SIG-M5 treated with dmso at 0.1 percent for 504 hours (cell line): ENCODE measurements around the gene ADCYAP1R1.

ENCODE experiments used
- DNase-seq: peaks from one replicate; lab custom pipeline; 2025; ENCODE audit not compliant: unreplicated experiment; lab: John Stamatoyannopoulos, UW

ADCYAP1R1 gene

GRCh38 chr7:31051598-31052486, at the start of gene ADCYAP1R1:
Gene ADCYAP1R1 (plus strand): TSS chr7:31052308. CDS start chr7:31063265, 10,957 bp downstream.
- DNase-seq: no peak

DNA sequence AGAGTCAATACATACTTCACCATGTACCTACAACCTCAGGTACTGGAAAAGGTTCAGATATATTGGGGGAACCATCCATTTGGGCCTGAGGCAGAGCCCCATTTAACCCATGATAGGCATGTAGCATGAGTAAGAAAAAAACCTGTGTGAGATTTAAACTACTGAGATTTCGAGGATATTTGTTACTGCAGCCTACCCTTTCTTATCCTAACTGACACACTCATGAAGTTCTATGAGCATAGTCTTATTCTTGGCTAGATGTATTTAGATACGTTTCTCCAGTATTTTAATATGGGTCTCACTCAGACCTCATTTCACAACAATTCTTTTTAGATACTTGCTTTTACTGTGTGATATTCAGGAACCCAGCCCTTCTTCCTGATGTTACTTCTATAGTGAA, 49.0 kb upstream of the ADCYAP1R1 start:
- DNase-seq: no peak

DNA sequence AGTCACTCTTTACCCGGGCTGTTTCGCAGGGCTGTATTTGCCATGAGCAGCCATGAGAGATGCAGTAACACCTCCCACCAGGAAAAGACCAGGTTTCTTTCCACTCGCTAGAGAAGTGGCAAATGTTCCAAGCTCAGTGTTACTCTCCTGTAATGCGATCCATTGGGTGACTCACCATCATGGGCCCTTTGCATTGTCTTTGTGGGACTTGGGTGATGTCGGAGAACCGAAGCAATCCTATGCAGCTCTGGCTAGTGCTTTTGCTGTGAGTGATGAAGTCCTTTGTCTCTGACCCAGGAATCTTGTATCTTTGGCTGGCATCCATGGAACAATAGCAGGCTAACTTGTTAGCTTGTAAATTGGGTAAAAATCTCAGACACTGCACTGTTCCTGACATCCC, 48.4 kb upstream of the ADCYAP1R1 start:
- DNase-seq: no peak

- DNase-seq: no peak
Measured at GRCh38 chr7:31004393-31004792, 47.7 kb upstream of the ADCYAP1R1 start.

GRCh38 chr7:31006857-31007256, 45.3 kb upstream of the ADCYAP1R1 start:
- no peak for DNase-seq

DNA sequence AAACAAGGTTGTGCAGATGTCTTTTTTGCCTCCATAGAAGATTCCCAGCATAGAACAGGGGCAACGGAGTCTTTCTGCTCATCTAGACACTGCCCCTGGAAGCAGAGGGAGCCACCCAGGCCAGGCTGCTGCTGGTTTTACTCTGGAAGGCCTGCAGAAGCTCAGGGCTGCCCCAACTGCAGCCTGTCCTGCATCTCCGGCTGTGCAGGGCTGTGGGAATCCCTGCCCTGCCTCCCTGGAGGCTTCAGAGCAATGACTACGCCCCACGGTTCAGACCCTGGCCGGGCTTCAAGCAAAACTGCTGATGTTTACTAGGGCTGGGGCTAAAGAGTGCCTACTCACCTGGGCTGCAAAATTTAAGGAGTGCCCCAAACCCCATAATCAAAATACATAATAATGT, 44.5 kb upstream of the ADCYAP1R1 start:
- no peak for DNase-seq

DNA sequence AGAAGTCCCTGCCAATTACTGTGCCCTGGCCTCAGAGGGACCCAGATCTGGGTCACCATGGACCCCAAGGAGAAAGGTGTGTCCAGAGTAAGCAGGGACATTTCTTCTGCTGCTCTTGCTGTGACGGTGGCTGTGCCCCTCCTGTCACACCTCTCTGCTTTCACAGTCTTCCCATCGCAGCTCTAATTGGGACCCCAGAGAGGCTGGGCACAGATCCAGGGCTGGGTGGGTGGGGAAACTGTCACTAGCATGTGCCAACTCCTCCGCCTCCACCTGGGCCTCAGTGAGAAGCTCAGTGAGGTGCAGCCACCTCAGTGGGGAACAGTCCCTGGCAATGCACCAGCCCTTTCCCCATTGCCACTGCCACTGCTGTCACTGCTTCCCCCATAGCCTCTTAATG, 37.3 kb upstream of the ADCYAP1R1 start:
- no peak for DNase-seq

DNA sequence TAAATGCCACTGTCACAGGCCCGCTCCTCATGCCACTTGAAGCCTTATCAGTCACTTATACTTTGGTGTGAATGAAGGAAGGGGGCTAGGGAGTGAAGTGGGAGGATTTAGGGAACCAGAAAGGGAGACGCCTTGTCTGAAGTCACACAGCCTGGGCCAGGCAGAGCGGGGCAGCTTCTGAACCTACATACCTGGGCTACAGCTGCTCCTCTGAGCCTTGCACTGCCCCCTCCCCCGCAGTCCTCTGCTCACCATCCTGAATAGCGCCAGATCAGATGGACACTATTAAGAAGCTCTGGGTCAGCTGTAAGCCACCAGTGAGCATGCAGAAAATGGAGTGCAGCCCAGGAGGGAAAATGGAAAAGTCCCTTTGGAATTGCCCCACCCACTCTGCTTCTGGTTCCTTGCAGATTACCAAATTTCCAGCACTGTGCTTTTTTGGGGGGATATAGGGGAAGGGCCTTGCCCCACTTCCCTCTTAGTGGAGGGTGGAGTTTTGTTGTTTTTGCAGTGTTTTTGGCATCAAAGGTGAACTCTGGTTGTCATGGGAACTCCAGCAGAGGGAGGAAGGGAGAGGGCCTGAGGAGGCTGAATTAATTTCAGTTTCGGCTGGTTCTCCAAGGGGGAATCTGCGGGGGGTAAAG, 35.0 kb upstream of the ADCYAP1R1 start:
- DNase-seq: no peak

GRCh38 chr7:31017721-31018120, 34.4 kb upstream of the ADCYAP1R1 start:
- DNase-seq: no peak

DNA sequence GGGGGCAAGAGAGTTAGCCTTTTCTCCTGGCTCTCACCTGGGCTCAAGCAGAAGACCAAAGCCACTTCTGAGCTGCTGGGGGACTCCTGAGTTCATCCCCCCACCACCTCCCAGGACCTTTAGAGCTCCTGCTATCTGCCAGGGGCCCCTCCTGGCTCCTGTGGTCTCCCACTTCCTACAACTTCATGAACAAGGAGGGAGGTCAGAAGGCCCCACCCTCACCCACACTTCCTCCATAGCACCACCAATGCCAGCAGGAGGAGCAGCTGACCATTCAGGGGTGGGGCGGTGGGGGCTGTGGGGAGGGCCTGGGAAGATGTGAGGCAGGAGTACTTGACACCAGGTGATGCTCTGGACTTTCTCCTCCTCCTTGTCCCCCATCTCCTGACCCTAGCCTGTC, 32.6 kb upstream of the ADCYAP1R1 start:
- DNase-seq: no peak

DNA sequence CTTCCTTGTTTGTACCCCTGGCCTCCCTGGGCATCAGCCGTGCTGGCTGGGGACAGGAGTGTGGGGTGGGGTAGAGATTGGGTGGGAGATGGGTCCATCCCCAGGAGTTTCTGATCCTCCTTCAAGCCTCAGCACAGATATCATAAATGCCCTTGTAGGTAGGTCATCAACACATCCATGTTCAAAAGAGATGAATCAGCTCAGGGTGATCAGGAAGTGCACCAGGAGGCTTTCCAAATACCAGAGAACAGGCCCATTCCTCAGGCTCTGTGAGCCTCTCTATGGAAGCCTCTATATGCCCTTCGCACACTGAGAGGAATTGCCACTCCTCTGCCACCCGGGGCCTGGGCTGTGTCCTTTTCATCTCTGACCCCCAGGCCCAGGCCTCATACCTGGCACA, 31.9 kb upstream of the ADCYAP1R1 start:
- DNase-seq: no peak

DNA sequence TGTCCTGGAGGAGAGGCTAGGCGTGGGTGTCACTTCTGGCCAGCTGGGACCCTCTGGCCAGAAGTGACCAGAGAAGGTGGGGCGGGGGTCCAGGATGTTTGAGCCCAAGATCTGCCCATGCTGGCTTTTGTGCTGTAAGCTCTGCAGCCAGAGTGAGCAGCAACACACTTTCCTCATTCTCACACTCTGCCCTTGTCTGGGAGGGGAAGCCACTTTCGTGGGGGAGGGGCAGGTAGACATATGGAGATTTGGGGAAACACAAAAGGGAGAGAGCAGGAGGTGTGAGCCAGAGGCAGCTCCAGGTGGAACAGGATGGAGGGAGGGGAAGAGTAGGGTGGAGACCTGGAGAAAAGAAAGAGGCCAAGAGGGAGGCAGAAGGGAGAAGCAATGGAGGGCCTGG, 31.5 kb upstream of the ADCYAP1R1 start:
- no peak for DNase-seq

DNA sequence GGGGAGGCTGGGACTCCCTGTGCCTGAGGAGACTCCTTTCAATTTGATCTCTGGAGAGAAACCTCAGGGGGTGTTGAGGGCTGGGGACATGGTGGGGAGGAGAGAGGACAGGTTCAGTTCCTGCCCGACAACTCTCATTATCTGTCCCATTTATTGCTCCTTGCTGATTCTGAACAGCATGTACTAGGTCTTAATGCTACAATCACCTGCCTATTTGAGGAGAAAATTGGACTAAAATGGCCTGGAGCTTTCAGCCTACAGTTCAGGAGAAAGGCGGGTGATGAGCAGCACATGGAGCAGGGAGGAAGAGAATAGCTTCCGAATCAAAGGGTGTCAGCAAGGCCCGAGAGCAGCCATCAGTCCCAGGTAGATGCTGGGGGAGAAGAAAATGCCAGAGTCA, 30.0 kb upstream of the ADCYAP1R1 start:
- no peak for DNase-seq

DNA sequence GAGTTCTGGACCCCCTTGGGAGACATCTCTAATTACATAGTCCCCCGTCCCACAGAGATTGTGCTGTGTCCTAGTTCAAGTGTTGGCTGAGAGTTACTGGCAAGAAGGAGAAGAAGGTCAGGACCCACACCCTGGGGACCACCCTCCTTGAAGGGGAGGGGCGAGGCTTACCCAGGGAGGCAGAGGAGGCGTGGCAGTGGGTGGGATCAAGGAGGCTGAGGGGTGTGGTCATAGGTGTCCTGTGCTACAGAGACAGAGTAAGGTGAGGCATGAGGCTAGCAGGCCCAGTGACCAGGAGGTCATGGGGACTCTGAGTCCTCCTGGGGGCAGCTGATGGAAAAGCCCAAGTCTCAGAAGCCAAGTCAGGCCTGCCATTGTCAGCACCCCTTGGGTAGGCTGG, 29.4 kb upstream of the ADCYAP1R1 start:
- no peak for DNase-seq

DNA sequence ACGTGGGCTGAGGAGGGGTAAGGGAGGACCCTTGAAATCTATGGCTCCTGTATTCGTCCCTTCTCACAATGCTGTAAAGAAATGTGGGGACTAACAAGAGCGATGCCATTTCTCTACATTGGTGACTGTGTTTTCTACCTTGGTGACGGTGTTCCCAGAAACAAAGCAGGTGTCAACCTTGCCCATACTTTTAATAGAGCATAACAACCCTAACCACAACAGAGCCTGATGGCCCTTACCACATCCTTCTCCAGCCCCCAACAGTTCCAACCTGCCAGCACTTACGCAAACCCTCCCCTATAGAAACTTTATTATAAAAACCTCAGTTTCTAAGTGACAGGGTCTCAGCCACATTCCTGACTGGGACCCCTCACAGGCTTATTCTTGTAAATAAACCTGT, 28.2 kb upstream of the ADCYAP1R1 start:
- no peak for DNase-seq

DNA sequence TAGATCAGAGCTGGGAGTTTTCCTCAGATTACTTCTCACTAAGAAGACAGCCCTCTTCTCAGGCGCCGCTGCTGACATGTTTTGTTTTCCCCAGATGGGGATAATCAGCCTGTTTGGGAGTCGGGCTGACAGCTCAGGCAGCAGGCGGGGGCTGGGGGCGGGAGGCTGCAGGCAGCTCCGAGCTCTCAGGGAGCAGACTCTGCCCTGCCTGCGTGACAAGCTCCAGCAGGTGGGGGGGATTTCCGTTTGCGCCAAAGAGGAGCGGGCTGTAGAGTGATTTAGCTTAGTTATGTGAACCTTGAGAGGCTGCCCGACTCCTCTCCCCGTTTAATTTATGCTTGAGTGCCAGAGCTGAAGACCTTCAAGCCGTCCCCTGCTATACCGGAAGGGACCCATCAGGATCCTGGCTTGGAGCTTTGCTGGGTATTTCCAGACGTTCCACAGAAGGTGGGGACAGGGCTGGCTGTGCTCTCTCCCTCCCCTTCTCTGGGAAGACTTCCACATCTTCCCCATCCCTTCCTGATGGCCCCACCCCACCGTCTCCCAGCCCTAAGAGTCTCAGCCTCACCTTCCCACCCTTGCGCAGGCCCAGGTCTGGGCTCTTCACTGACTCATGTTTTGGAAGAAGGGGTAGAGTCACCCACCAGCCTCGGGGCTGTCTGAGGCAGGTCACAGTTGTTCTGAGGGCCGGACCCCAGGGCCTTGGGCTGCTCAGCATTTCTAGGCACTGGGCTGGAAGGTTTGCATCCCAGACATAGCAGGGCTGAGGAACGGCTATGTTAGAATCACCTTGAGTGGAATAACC, 24.7 kb upstream of the ADCYAP1R1 start:
- no peak for DNase-seq

GRCh38 chr7:31028006-31028405, 24.1 kb upstream of the ADCYAP1R1 start:
- no peak for DNase-seq

GRCh38 chr7:31028417-31028992, 23.6 kb upstream of the ADCYAP1R1 start:
- DNase-seq: no peak

GRCh38 chr7:31029251-31030042, 22.7 kb upstream of the ADCYAP1R1 start:
- no peak for DNase-seq

GRCh38 chr7:31033674-31034300, 18.3 kb upstream of the ADCYAP1R1 start:
- no peak for DNase-seq
